Hepatocyte (in vitro differentiated cells): ENCODE data around the gene CRTAP. TPM values are rescaled to one million over a fixed set of nuclear protein-coding genes. Genes with fewer than 3 reads are reported as not detected.

Source experiments
- DNase-seq: peaks from one replicate; pipeline ENCODE4 v3.0.0-alpha.2; 2016; ENCODE audit warnings: low spot score
- H2AFZ ChIP-seq: fragments of 200-600 bp; sonication (generic); 2 replicates; pipeline ENCODE4 v1.6.0; 2016; ENCODE audit warnings: antibody characterized with exemption, mild to moderate bottlenecking
- H3K27ac ChIP-seq: fragments of 200-600 bp; sonication (generic); 2 replicates; pipeline ENCODE4 v1.5.1; 2016; ENCODE audit warnings: mild to moderate bottlenecking
- H3K27me3 ChIP-seq: fragments of 200-600 bp; sonication (generic); 2 replicates; pipeline ENCODE4 v1.6.1; 2016
- H3K36me3 ChIP-seq: fragments of 200-600 bp; sonication (generic); replicated peaks from 2 replicates; pipeline ENCODE4 v1.5.1; 2016; ENCODE audit warnings: low read depth; ENCODE audit not compliant: insufficient read depth
- H3K4me1 ChIP-seq: fragments of 200-600 bp; sonication (generic); 2 replicates; pipeline ENCODE4 v1.5.1; 2016; ENCODE audit warnings: mild to moderate bottlenecking, moderate library complexity; ENCODE audit not compliant: insufficient read depth
- H3K4me2 ChIP-seq: fragments of 200-600 bp; sonication (generic); 2 replicates; pipeline ENCODE4 v1.6.0; 2016
- H3K4me3 ChIP-seq: fragments of 200-600 bp; sonication (generic); 2 replicates; pipeline ENCODE4 v1.5.1; 2016; ENCODE audit warnings: mild to moderate bottlenecking
- H3K79me2 ChIP-seq: fragments of 200-600 bp; sonication (generic); 2 replicates; pipeline ENCODE4 v1.6.0; 2017; ENCODE audit warnings: mild to moderate bottlenecking
- H3K9me2 ChIP-seq: fragments of 200-600 bp; sonication (generic); replicated peaks from 2 replicates; pipeline ENCODE4 v1.6.0; 2017; ENCODE audit warnings: mild to moderate bottlenecking; ENCODE audit not compliant: insufficient read depth
- H3K9me3 ChIP-seq: fragments of 200-600 bp; sonication (generic); 2 replicates; pipeline ENCODE4 v1.5.1; 2016; ENCODE audit warnings: low read depth, mild to moderate bottlenecking
- H4K20me1 ChIP-seq: fragments of 200-600 bp; sonication (generic); 2 replicates; pipeline ENCODE4 v1.6.0; 2016; ENCODE audit warnings: mild to moderate bottlenecking; ENCODE audit not compliant: insufficient read depth, poor library complexity, severe bottlenecking
- CTCF ChIP-seq: fragments of 200-600 bp; sonication (generic); IDR thresholded peaks from 2 replicates; pipeline ENCODE4 v1.5.1; 2016; ENCODE audit warnings: antibody characterized with exemption, mild to moderate bottlenecking; ENCODE audit not compliant: poor library complexity
- EZH2 ChIP-seq: fragments of 200-600 bp; sonication (generic); IDR thresholded peaks from 2 replicates; pipeline ENCODE4 v1.6.1; 2016; ENCODE audit warnings: antibody characterized with exemption, mild to moderate bottlenecking, borderline replicate concordance
- EZH2phosphoT487 ChIP-seq: fragments of 200-600 bp; sonication (generic); IDR thresholded peaks from one replicate; pipeline ENCODE4 v1.6.1; 2018; ENCODE audit warnings: antibody characterized with exemption, mild to moderate bottlenecking, low read depth, moderate library complexity; ENCODE audit not compliant: unreplicated experiment, severe bottlenecking
- WGBS: methylation state at CpG from one replicate; pipeline ENCODE4 v1.1.6; 2016; ENCODE audit warnings: low lambda C conversion rate; ENCODE audit errors: missing lambda C conversion rate; 5-methylcytosine and 5-hydroxymethylcytosine counted together
- polyA plus RNA-seq: library from polyadenylated mRNA; unstranded; fragments of >200 nt; fragmentation: Nextera tagmentation; extraction: Ambion mirVana; gene quantifications from 2 replicates; pipeline ENCODE4 v1.2.1, GENCODE V29; 2016
- total RNA-seq: library from RNA; depleted of rRNA; stranded (reverse); fragments of >200 nt; gene quantifications from 2 replicates; pipeline ENCODE4 v1.2.3, GENCODE V29; 2014

Gene CRTAP
- total and polyA plus RNA-seq, 2 experiments from 2014 or later: 127 to 178 TPM

GRCh38 chr3:33100229-33100628, 13.6 kb upstream of the CRTAP start:
- peaks cover 5% of the 10 kb centered on the region for H3K4me1 ChIP-seq
- TF ChIP-seq EZH2phosphoT487: no peak
- DNase-seq: no peak
- H3K4me2 ChIP-seq: no peak overlapping the region
- no peak overlapping the region for H3K27ac ChIP-seq
- H3K27me3 ChIP-seq: no peaks in the 10 kb centered on the region
- H3K36me3 ChIP-seq: no peaks in the 10 kb centered on the region
- peaks cover 7% of the 10 kb centered on the region for H4K20me1 ChIP-seq
- no peaks in the 10 kb centered on the region for H3K9me3 ChIP-seq
- H3K9me2 ChIP-seq: no peaks in the 10 kb centered on the region
- no peak overlapping the region for H2AFZ ChIP-seq
- 87% methylated on average over 2 of the region's 2 CpGs for WGBS
- peaks cover 11% of the 10 kb centered on the region for H3K79me2 ChIP-seq
- no peak overlapping the region for H3K4me3 ChIP-seq

- 95% methylated on average over 3 of the region's 3 CpGs for WGBS
- TF ChIP-seq EZH2phosphoT487 (no peak), CTCF (no peak), EZH2 (no peak)
- Histone ChIP-seq H3K9me3 (no peaks in the 10 kb centered on the region), H3K79me2 (no peaks in the 10 kb centered on the region), H3K36me3 (no peaks in the 10 kb centered on the region), H3K9me2 (no peaks in the 10 kb centered on the region), H3K27ac (no peak overlapping the region), H3K4me1 (peaks cover 1% of the 10 kb centered on the region), H3K27me3 (no peaks in the 10 kb centered on the region), H4K20me1 (no peaks in the 10 kb centered on the region), H3K4me2 (no peak overlapping the region), H3K4me3 (no peak overlapping the region), H2AFZ (no peak overlapping the region)
- DNase-seq: no peak
These were observed 10.8 kb upstream of the CRTAP start for GRCh38 chr3:33103034-33103433.

- Histone ChIP-seq H3K36me3 (no peaks in the 10 kb centered on the region), H3K27ac (no peak overlapping the region), H2AFZ (no peak overlapping the region), H3K4me1 (no peaks in the 10 kb centered on the region), H3K27me3 (no peaks in the 10 kb centered on the region), H3K9me2 (no peaks in the 10 kb centered on the region), H3K79me2 (no peaks in the 10 kb centered on the region), H3K4me2 (no peak overlapping the region), H3K4me3 (no peak overlapping the region), H4K20me1 (no peaks in the 10 kb centered on the region), H3K9me3 (no peaks in the 10 kb centered on the region)
- 97% methylated on average over 3 of the region's 3 CpGs for whole genome bisulfite sequencing
- no peak for DNase-seq
- TF ChIP-seq EZH2phosphoT487: no peak
- no peak for TF ChIP-seq CTCF
- no peak for TF ChIP-seq EZH2
These were observed 10.3 kb upstream of the CRTAP start for GRCh38 chr3:33103480-33103879.

GRCh38 chr3:33104803-33105202, 9.0 kb upstream of the CRTAP start:
- Histone ChIP-seq H3K27ac (no peak overlapping the region), H3K27me3 (no peaks in the 10 kb centered on the region), H3K9me3 (no peaks in the 10 kb centered on the region), H2AFZ (no peak overlapping the region), H3K4me3 (no peak overlapping the region), H4K20me1 (no peaks in the 10 kb centered on the region), H3K4me1 (no peaks in the 10 kb centered on the region), H3K36me3 (no peaks in the 10 kb centered on the region), H3K4me2 (no peak overlapping the region), H3K79me2 (no peaks in the 10 kb centered on the region), H3K9me2 (no peaks in the 10 kb centered on the region)
- no peak for DNase-seq
- no peak for TF ChIP-seq CTCF
- no peak for TF ChIP-seq EZH2
- TF ChIP-seq EZH2phosphoT487: no peak
- 96% methylated on average over 3 of the region's 3 CpGs for WGBS
